GM18505 (cell line): ENCODE results near the gene PSMB3.

Experiments used
- ATAC-seq: cut with Tn5 transposase; IDR thresholded peaks from one replicate; pipeline ENCODE4 v1.9.1; 2021; ENCODE audit not compliant: unreplicated experiment
- POLR2A ChIP-seq: IDR thresholded peaks from 4 replicates; pipeline ENCODE4 v1.6.1; 2011; ENCODE audit warnings: borderline replicate concordance; ENCODE audit not compliant: insufficient read depth, insufficient read length; ENCODE audit errors: extremely low read depth

The PSMB3 gene

GRCh38 chr17:38727736-38728135, 24.8 kb upstream of the PSMB3 start:
- ATAC-seq: no peak
- no peak for TF ChIP-seq POLR2A

GRCh38 chr17:38728290-38728831, 24.2 kb upstream of the PSMB3 start:
- TF ChIP-seq POLR2A: peak; percentile 49
- no peak for ATAC-seq

DNA sequence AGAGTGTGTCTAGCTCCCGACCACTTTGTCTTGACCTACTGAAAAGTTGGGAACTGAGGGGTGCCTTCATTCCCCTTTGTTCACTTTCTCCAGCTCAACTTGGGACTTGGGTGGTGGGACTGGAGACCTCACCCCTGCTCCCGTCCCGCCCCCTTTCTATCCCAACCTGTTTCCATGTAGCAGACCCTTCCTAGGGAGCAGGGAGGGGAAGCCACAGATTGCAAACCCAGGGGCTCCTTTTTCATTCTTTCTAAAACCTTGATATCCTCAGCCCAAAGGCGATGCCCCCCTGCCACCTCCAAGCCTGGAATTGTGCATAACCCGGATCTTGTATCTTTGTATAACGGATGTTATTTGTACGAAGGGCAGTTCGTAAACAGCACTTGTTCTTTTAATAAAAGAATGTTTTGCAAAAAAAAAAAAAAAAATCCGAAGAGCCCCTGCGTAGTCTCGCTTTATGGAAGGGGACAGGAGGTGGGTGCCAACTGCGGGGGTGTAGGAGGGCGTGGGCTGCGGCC, 23.1 kb upstream of the PSMB3 start:
- TF ChIP-seq POLR2A: no peak
- ATAC-seq: no peak

DNA sequence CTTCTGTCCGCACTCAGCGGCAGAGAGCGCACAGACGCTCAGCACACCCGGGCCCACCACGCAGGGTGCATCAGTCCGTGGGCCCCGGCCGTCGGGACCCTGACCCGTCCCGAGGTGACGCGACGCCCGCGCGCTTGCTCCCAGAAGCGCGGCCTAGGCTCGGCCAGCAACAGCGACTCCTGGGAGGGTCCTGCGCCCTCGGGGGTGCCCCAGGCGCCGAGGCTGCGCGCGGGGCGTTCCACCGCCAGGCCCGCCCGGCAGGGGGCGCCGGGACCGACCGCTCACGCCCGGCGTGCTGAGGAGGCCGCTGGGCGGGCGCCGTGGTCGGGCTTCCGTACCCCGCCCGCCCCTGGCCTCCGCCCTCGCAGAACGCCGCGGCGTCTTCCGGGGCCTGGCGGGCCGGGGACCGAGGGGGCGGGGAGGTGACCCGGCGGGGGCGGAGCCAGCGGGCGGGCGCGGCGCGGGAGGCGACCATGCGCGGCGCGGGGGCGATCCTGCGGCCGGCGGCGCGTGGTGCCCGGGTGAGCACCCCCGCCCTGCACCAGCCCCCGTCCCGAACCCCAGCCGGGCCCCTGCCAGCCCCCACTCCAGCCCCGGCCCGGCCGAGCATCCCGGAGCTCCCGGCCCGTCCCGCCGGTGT, 22.5 kb upstream of the PSMB3 start, which contains the start of gene CISD3:
Gene CISD3 (plus strand): TSS at position 456 of the 640 bp plus-strand sequence. CDS start 18 bp downstream, at position 474.
- peak; percentile 67 for ATAC-seq
- peak; percentile 51 for TF ChIP-seq POLR2A

DNA sequence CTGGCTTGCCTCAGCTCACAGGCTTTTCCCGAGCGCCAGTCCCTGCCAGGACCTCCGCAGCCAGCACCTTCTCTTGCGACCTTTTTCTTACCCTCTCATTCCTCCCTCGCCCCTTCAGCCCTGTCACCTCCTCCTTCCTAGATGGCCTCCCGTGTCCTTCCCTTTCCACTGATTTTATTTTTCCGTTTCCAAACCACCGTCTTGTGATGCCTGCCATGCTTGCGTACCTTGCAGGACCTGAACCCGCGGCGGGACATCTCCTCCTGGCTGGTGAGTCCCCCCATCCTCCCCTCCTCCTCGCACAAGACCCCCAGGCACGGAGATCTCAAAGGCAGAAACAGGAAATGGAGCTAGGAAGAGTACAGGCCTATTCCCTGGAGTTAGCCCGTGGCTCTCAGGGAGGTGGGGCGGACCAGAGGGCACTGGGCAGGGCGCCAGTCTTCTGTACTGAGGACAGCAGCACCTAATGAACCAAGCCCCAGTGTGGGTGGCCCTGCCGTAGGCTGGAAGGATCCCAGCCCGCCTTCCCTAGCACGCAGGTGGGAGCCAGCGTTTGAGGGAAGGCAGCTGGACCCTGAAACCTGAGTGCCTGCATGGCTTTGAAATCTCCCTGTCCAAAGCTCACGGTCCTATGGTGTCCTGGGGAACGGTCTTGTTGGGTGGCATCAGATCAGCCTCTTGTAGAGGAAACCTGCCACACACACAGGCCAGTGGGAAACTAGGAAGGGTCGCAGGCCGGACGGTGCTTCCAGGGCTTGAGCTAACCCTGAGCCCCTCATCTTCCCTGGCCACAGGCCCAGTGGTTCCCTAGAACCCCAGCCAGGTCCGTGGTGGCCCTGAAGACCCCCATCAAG, 21.8 kb upstream of the PSMB3 start:
- no peak for ATAC-seq
- no peak for TF ChIP-seq POLR2A

- TF ChIP-seq POLR2A: no peak
- no peak for ATAC-seq
These were observed 20.8 kb upstream of the PSMB3 start for GRCh38 chr17:38731526-38732294.

GRCh38 chr17:38732376-38733281, 19.9 kb upstream of the PSMB3 start:
- no peak for TF ChIP-seq POLR2A
- no peak for ATAC-seq

DNA sequence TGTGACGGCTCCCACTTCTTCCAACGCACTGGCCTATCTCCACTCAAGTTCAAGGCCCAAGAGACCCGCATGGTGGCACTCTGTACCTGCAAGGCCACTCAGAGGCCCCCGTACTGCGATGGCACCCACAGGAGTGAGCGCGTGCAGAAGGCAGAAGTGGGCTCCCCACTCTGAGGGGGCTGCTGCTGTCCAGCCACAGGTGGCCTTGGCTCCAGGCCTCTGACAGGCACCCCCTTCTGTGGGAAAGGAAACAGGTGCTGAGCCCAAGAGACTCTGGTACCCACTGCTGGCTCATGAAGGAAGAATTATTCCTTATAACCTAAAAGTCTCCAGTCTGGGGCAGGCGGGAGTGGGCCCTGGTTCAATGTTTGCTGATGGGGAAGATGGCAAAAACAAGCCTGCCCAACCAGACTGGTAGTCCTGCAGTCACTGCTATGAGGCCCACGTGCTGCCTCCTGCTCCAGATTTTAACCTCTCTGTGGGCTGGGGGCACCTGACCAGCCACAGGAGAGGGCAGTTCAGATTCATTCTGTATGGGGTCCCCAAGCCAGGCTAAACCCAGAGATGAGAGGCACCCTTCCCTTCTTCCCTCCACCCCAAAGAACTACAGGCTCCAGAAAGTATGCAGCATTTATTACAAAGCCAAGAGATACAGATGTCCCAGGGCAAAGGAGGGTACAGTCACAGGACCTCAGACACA, 19.1 kb upstream of the PSMB3 start:
- no peak for TF ChIP-seq POLR2A
- no peak for ATAC-seq

DNA sequence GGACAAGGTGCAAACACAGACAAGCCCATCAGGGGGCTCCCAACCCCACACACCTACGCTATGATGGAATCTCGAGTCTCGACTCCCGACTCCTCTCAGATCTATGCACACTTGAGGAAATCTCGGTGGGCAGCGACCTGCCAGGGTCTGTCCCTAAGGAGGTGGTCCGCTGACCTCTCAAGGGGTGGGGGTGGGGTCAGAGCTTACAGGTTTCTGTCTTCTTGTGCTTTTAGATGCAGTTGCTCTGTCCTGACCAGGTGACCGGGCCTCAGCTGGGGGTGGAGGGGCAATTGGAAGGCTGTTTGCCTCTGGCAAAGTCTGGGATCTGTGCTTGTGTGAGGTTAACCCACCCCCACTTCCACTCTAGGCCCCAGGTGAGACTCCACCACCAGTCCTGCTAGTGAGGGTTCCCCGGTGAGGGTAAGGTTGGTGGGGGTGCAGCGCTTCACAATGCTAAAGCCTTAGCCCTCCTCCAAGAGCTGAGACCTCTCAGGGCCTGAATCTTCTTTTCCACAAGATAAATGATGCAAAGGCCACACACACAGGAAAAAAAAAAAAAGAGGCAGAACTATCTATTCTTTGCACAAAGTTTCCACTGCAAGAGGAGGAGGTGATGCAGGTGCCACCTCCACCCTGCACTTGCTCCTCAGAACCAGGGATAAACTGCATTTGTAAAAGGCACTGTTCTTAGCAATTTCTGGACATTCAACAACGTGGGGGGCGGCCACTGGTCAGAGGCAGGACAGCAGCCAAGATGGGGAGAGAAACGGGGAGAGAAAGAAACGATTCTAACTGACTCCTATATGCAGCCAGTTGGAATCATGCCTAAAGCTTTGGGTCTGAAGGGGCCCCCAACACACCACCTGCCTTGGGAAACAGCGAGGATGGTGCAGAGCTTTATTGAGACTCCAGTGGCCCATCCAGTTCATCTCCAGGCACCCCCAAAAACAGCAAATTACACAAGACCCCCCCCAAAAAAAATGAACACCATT, 18.3 kb upstream of the PSMB3 start:
- TF ChIP-seq POLR2A: no peak

GRCh38 chr17:38735161-38735997, 17.2 kb upstream of the PSMB3 start:
- TF ChIP-seq POLR2A: no peak
- no peak for ATAC-seq

More for the DNA sequence above, 18.3 kb upstream of the PSMB3 start:
- ATAC-seq: no peak
